ENCODE results near the gene MT1A. TPM values are rescaled to one million over a fixed set of nuclear protein-coding genes. Genes with fewer than 3 reads are reported as not detected.

The MT1A gene
- total and polyA plus RNA-seq, 2 donors (not counting 3 experiments of a cell fraction or from before 2014, with no cell fraction given): 6.5 to 8.4 TPM

- DNase-seq (ENCODE audit: low read depth, low spot score) (no peak), FAIRE-seq (no peak)
- Histone ChIP-seq H3K27me3 (ENCODE audit: control insufficient read depth in 2 of 2, insufficient read depth in 2 of 2, low read length in 2 of 2) (peaks cover 31 to 41% of the 10 kb centered on the region in 2 experiments), H3K27ac (ENCODE audit: insufficient read depth, low read depth, low read length) (no peak overlapping the region), H3K9me3 (replicated peaks; ENCODE audit: control insufficient read depth, insufficient read depth, low read length) (no peaks in the 10 kb centered on the region), H3K4me2 (ENCODE audit: insufficient read depth, low read length) (no peak overlapping the region), H3K4me1 (ENCODE audit: control insufficient read depth, extremely low read depth, insufficient read depth, low read length) (peaks cover 3% of the 10 kb centered on the region), H3K4me3 (replicated peaks in 1 of 3; ENCODE audit: insufficient read depth in 1 of 3, low read depth in 1 of 3, low read length in 3 of 3) (no peak overlapping the region), H2AFZ (ENCODE audit: low read depth, low read length) (no peak overlapping the region), H3K79me2 (ENCODE audit: control insufficient read depth, insufficient read depth, low read length) (no peaks in the 10 kb centered on the region), H4K20me1 (replicated peaks; ENCODE audit: control insufficient read depth, extremely low read depth, insufficient read depth, low read length) (no peaks in the 10 kb centered on the region), H3K36me3 (ENCODE audit: control insufficient read depth in 2 of 2, extremely low read depth in 1 of 2, insufficient read depth in 2 of 2, low read length in 2 of 2) (no peaks in the 10 kb centered on the region), H3K9me1 (replicated peaks; ENCODE audit: control insufficient read depth, extremely low read depth, insufficient read depth, low read length) (no peaks in the 10 kb centered on the region), H3K9ac (replicated peaks; ENCODE audit: extremely low read depth, insufficient read depth, low read length) (no peak overlapping the region)
- BruUV-seq (replicated peaks): no TSS peak
- intact Hi-C loops (cut with micrococcal nuclease) (no loop called here), dilution Hi-C loops (cut with MboI; ENCODE audit: extremely low pct_ligation_motif_present, low sequenced_read_pairs) (no loop called here)
- ChIA-PET CTCF (interaction anchor here (0.7 to 2.5 kb wide), 4 partner anchors 26 to 114 kb away, joined by 3 to 22 read pairs (median 4); no protein-coding TSS in a partner anchor), POLR2A (no interaction called here)
- TF ChIP-seq POLR2A (IDR thresholded peaks at IDR 0.05; ENCODE audit: low read depth, low read length) (no peak), MYC (IDR thresholded peaks at IDR 0.05; ENCODE audit: low read depth, low read length) (no peak), JUN (IDR thresholded peaks at IDR 0.05; ENCODE audit: borderline replicate concordance, insufficient read depth, insufficient read length, low read depth) (no peak), EZH2 (IDR thresholded peaks at IDR 0.05; ENCODE audit: borderline replicate concordance, low read depth, low read length, severe bottlenecking) (no peak), CTCF (IDR thresholded peaks at IDR 0.05; ENCODE audit: extremely low read depth in 1 of 2, insufficient read depth in 1 of 2, low read depth in 1 of 2, low read length in 2 of 2) (no peak), FOS (IDR thresholded peaks at IDR 0.05; ENCODE audit: borderline replicate concordance, insufficient read depth, low read length) (no peak), GATA2 (IDR thresholded peaks at IDR 0.05; ENCODE audit: insufficient read depth, insufficient read length, low read depth, low read length) (no peak), POLR2AphosphoS5 (IDR thresholded peaks at IDR 0.05; ENCODE audit: insufficient read depth, low read depth, low read length) (no peak), MAX (IDR thresholded peaks at IDR 0.05; ENCODE audit: insufficient read depth, insufficient read length) (no peak)
Measured at GRCh38 chr16:56675685-56676210, 37.3 kb downstream of the MT1A start.
